H1 (cell line): ENCODE measurements around the gene PAPSS2. TPM values are rescaled to one million over a fixed set of nuclear protein-coding genes. Genes with fewer than 3 reads are reported as not detected.

Experiments
- CTCF ChIA-PET: fragments of 300-600 bp; sonication (Branson Sonifier 250); formaldehyde crosslinking; loops from one replicate; lab custom pipeline; 2021; ENCODE audit not compliant: partially characterized antibody; lab: Charles Lee
- POLR2A ChIA-PET: fragments of 300-600 bp; sonication (Branson Sonifier 250); formaldehyde crosslinking; loops from one replicate; lab custom pipeline; 2021; ENCODE audit warnings: inconsistent platforms; ENCODE audit not compliant: partially characterized antibody; lab: Charles Lee
- DNase-seq, 2 experiments: peaks; one replicate each; pipeline versions ENCODE4 v3.0.0 to v3.0.0-alpha.2; 2010 to 2022; ENCODE audit warnings: low spot score in 2 of 2, low read depth in 1 of 2, mixed read lengths in 1 of 2
- FAIRE-seq: peaks from 2 replicates; lab custom pipeline; 2011; peaks lifted over from hg19 to GRCh38; lab: Jason Lieb, UNC
- H2AFZ ChIP-seq: 2 replicates; pipeline ENCODE4 v1.8.1; 2012; ENCODE audit warnings: low read length, inconsistent platforms
- H2AK5ac ChIP-seq: 2 replicates; pipeline ENCODE4 v1.6.1; 2013; ENCODE audit warnings: low read depth, low read length
- H2BK120ac ChIP-seq: replicated peaks from 2 replicates; pipeline ENCODE3; 2013; ENCODE audit warnings: low read depth, low read length, inconsistent platforms
- H2BK12ac ChIP-seq: 2 replicates; pipeline ENCODE4 v1.6.1; 2013; ENCODE audit warnings: low read depth, low read length
- H2BK15ac ChIP-seq: 2 replicates; pipeline ENCODE4 v1.6.1; 2013; ENCODE audit warnings: low read length
- H2BK20ac ChIP-seq: 2 replicates; pipeline ENCODE4 v1.6.1; 2013; ENCODE audit warnings: low read length
- H2BK5ac ChIP-seq: 2 replicates; pipeline ENCODE4 v1.6.1; 2013; ENCODE audit warnings: low read depth, low read length
- H3K14ac ChIP-seq: 2 replicates; pipeline ENCODE4 v1.6.1; 2013; ENCODE audit warnings: inconsistent platforms; ENCODE audit not compliant: insufficient read length
- H3K18ac ChIP-seq: 2 replicates; pipeline ENCODE4 v1.6.1; 2013; ENCODE audit warnings: low read length; ENCODE audit errors: extremely low read depth
- H3K23ac ChIP-seq: 2 replicates; pipeline ENCODE4 v1.6.1; 2013; ENCODE audit warnings: inconsistent platforms; ENCODE audit not compliant: insufficient read length
- H3K23me2 ChIP-seq: 2 replicates; pipeline ENCODE4 v1.6.1; 2013; ENCODE audit warnings: low read depth, low read length
- H3K27ac ChIP-seq: 2 replicates; pipeline ENCODE4 v1.6.1; 2011; ENCODE audit warnings: low read depth, low read length, inconsistent platforms
- H3K27me3 ChIP-seq, 4 experiments: replicated peaks in 1 of 4; 1 replicate in 1 of 4; 2 replicates in 3 of 4; pipeline versions ENCODE4 v1.6.1 to v1.8.1; 2011 to 2013; ENCODE audit warnings: low read length in 3 of 4, mild to moderate bottlenecking in 3 of 4, inconsistent platforms in 2 of 4, mixed read lengths in 2 of 4, moderate library complexity in 1 of 4; ENCODE audit not compliant: control insufficient read depth in 3 of 4, insufficient read depth in 3 of 4; ENCODE audit errors: extremely low read depth in 1 of 4
- H3K36me3 ChIP-seq, 4 experiments: 2 replicates each; pipeline versions ENCODE4 v1.6.1 to v1.8.1; 2011 to 2013; ENCODE audit warnings: mild to moderate bottlenecking in 4 of 4, low read length in 3 of 4, moderate library complexity in 2 of 4, control low read depth in 1 of 4, inconsistent platforms in 1 of 4; ENCODE audit not compliant: insufficient read depth in 4 of 4, control insufficient read depth in 2 of 4
- H3K4ac ChIP-seq: replicated peaks from 2 replicates; pipeline ENCODE3; 2013; ENCODE audit warnings: low read length, low read depth, mixed read lengths, inconsistent platforms; ENCODE audit not compliant: insufficient read length
- H3K4me1 ChIP-seq, 4 experiments: replicated peaks in 1 of 4; 1 replicate in 1 of 4; 2 replicates in 3 of 4; pipeline versions ENCODE4 v1.6.1 to v1.8.1; 2011 to 2013; ENCODE audit warnings: low read length in 3 of 4, inconsistent platforms in 2 of 4, mixed read lengths in 1 of 4; ENCODE audit not compliant: insufficient read depth in 4 of 4, control insufficient read depth in 3 of 4
- H3K4me2 ChIP-seq, 2 experiments: 2 replicates each; pipeline versions ENCODE4 v1.6.1 to v1.8.1; 2011 to 2013; ENCODE audit warnings: low read depth in 2 of 2, low read length in 2 of 2, control low read depth in 1 of 2, inconsistent platforms in 1 of 2, mild to moderate bottlenecking in 1 of 2; ENCODE audit not compliant: insufficient read depth in 1 of 2
- H3K4me3 ChIP-seq, 4 experiments: fragments of 200-600, 300-600 bp in 1 of 4; sonication (generic), shearing (Covaris generic), sonication (Bioruptor Twin) in 1 of 4; 2 replicates each; pipeline versions ENCODE4 v1.5.1 to v1.8.1; 2011 to 2016; ENCODE audit warnings: low read length in 4 of 4, low read depth in 3 of 4, control low read depth in 2 of 4, inconsistent platforms in 2 of 4, mild to moderate bottlenecking in 2 of 4, mixed read lengths in 1 of 4, moderate library complexity in 1 of 4; ENCODE audit not compliant: insufficient read depth in 2 of 4; ENCODE audit errors: extremely low read depth in 1 of 4
- H3K56ac ChIP-seq: replicated peaks from 2 replicates; pipeline ENCODE3; 2013; ENCODE audit warnings: low read depth, mild to moderate bottlenecking, mixed read lengths, low read length, inconsistent platforms; ENCODE audit not compliant: insufficient read length
- H3K79me1 ChIP-seq: 2 replicates; pipeline ENCODE4 v1.6.1; 2013; ENCODE audit warnings: low read depth, low read length, control low read depth
- H3K79me2 ChIP-seq, 2 experiments: 2 replicates each; pipeline versions ENCODE4 v1.6.1 to v1.8.1; 2012 to 2013; ENCODE audit warnings: low read length in 2 of 2, mild to moderate bottlenecking in 2 of 2, inconsistent platforms in 1 of 2; ENCODE audit not compliant: insufficient read depth in 2 of 2, control insufficient read depth in 1 of 2
- H3K9ac ChIP-seq, 4 experiments: replicated peaks in 1 of 4; 1 replicate in 1 of 4; 2 replicates in 3 of 4; pipeline versions ENCODE4 v1.6.1 to v1.8.1; 2011 to 2013; ENCODE audit warnings: low read depth in 3 of 4, low read length in 3 of 4, control low read depth in 2 of 4, mild to moderate bottlenecking in 2 of 4, moderate library complexity in 2 of 4, inconsistent platforms in 1 of 4; ENCODE audit errors: extremely low read depth in 1 of 4
- H3K9me3 ChIP-seq, 2 experiments: 2 replicates each; pipeline versions ENCODE4 v1.6.1 to v1.8.1; 2012 to 2013; ENCODE audit warnings: mild to moderate bottlenecking in 2 of 2, moderate library complexity in 2 of 2, control low read depth in 1 of 2, inconsistent platforms in 1 of 2, low read depth in 1 of 2, low read length in 1 of 2, mixed read lengths in 1 of 2; ENCODE audit not compliant: insufficient read depth in 2 of 2
- H4K20me1 ChIP-seq, 2 experiments: replicated peaks in 1 of 2; 2 replicates each; pipeline versions ENCODE3 to v1.8.1; 2011 to 2013; ENCODE audit warnings: inconsistent platforms in 2 of 2, low read length in 2 of 2, mild to moderate bottlenecking in 1 of 2; ENCODE audit not compliant: insufficient read depth in 2 of 2, control insufficient read depth in 1 of 2
- H4K5ac ChIP-seq: 2 replicates; pipeline ENCODE4 v1.6.1; 2013; ENCODE audit warnings: low read length, low read depth, mixed read lengths, inconsistent platforms; ENCODE audit not compliant: insufficient read length
- H4K8ac ChIP-seq: 2 replicates; pipeline ENCODE4 v1.8.0; 2013; ENCODE audit warnings: mild to moderate bottlenecking, moderate library complexity, low read length, inconsistent platforms; ENCODE audit not compliant: insufficient read depth; ENCODE audit errors: extremely low read depth
- H4K91ac ChIP-seq: replicated peaks from 2 replicates; pipeline ENCODE3; 2013; ENCODE audit warnings: low read length, mixed read lengths, inconsistent platforms; ENCODE audit not compliant: insufficient read length
- BCL11A ChIP-seq, 2 experiments: IDR thresholded peaks; one replicate each; pipeline ENCODE4 v1.6.1; 2011; ENCODE audit warnings: low read depth in 2 of 2, low read length in 2 of 2, mild to moderate bottlenecking in 2 of 2
- EGR1 ChIP-seq: IDR thresholded peaks from 2 replicates; pipeline ENCODE4 v1.6.1; 2011; ENCODE audit warnings: low read depth, low read length, borderline replicate concordance
- EP300 ChIP-seq, 2 experiments: IDR thresholded peaks; 1 replicate in 1 of 2; 2 replicates in 1 of 2; pipeline ENCODE4 v1.6.1; 2011 to 2012; ENCODE audit warnings: low read depth in 2 of 2, low read length in 2 of 2, mild to moderate bottlenecking in 2 of 2, borderline replicate concordance in 1 of 2, inconsistent platforms in 1 of 2, moderate library complexity in 1 of 2
- KDM5A ChIP-seq: fragments of 200-600 bp; IDR thresholded peaks from 2 replicates; pipeline ENCODE4 v1.7.1; 2012; ENCODE audit warnings: mild to moderate bottlenecking, low read length, inconsistent platforms, mixed read lengths
- POU5F1 ChIP-seq: IDR thresholded peaks from 2 replicates; pipeline ENCODE4 v1.6.1; 2011; ENCODE audit warnings: low read depth, mild to moderate bottlenecking, low read length, moderate library complexity
- RXRA ChIP-seq: IDR thresholded peaks from 2 replicates; pipeline ENCODE4 v1.6.1; 2011; ENCODE audit warnings: low read depth, mild to moderate bottlenecking, low read length, moderate library complexity; ENCODE audit not compliant: insufficient read depth
- SP2 ChIP-seq: IDR thresholded peaks from 2 replicates; pipeline ENCODE4 v1.6.1; 2012; ENCODE audit warnings: mild to moderate bottlenecking, low read length, inconsistent platforms
- SRF ChIP-seq: IDR thresholded peaks from 2 replicates; pipeline ENCODE4 v1.6.1; 2011; ENCODE audit warnings: mild to moderate bottlenecking, low read depth, low read length, moderate library complexity
- ZNF274 ChIP-seq: IDR thresholded peaks from 2 replicates; pipeline ENCODE4 v1.7.0; 2012; ENCODE audit warnings: low read length, borderline replicate concordance; ENCODE audit errors: extremely low read depth
- WGBS, 2 experiments: shearing (Covaris generic) in 1 of 2; methylation state at CpG; one replicate each; pipeline versions ENCODE4 v1.1.6 to v1.1.7; 2013 to 2015; ENCODE audit warnings: low lambda C conversion rate in 2 of 2, mixed read lengths in 2 of 2, inconsistent platforms in 1 of 2, low coverage in 1 of 2, missing lambda C conversion rate in 1 of 2; ENCODE audit not compliant: insufficient replicate concordance in 2 of 2, insufficient coverage in 1 of 2, insufficient read length in 1 of 2; ENCODE audit errors: extremely low coverage in 1 of 2, missing lambda C conversion rate in 1 of 2; 5-methylcytosine and 5-hydroxymethylcytosine counted together
- polyA plus RNA-seq, 7 experiments: library from polyadenylated mRNA; depleted of rRNA in 3 of 7; stranded (reverse) in 5 of 7; unstranded in 2 of 7; fragments of >200 nt in 5 of 7; fragments of 200-250 nt in 2 of 7; gene quantifications; 1 replicate in 5 of 7; 2 replicates in 1 of 7; 4 replicates in 1 of 7; pipeline versions ENCODE4 v1.2.1 to v1.2.3, GENCODE V29; 2011 to 2013; ENCODE audit warnings: missing spikeins in 2 of 7, mixed read lengths in 2 of 7
- total RNA-seq: library from RNA; stranded (reverse); fragmentation: NEBNext Ultra II Directional; extraction: Animal tissue kit (Norgen Biotek cat#: 25700); gene quantifications from 2 replicates; pipeline ENCODE4 v1.2.1, GENCODE V29; 2021
- TF ChIP-seq, protein P1 (sequence below): IDR thresholded peaks from 2 replicates; pipeline ENCODE4 v1.6.1; 2011; ENCODE audit warnings: low read depth, mild to moderate bottlenecking, low read length; ENCODE audit not compliant: insufficient read depth

Gene PAPSS2
- total and polyA plus RNA-seq, 2 of the 8 experiments (the other 6 are each of a cell fraction or from before 2014, with no cell fraction given) = 7.6 to 20.2 TPM

DNA sequence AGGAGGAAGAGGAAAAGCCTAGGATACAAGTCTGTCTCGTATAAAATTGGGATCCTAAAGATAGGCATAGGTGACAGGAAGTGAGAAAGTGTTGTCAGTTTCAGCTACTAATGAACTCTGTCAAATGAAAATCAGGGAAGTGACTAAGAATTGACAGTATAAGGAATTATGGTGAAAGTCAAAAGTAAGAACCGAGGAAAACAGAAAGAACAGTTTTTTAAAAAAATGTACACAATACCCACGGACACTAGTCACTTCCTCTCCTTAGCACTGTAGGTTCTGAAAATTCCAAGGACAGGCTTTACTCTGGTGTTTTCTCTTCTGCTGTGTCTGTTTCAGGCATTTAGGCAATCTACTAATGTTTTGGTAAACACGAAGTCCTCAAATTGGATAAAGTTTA, 116.1 kb downstream of the PAPSS2 start:
- H3K4me3 ChIP-seq = no peak overlapping the region
- H3K27ac ChIP-seq = no peak overlapping the region
- WGBS, 2 experiments = 88% methylated on average over 4 of the region's 4 CpGs; no CpG with 5 or more reads in 1 of the 2 experiments
- H3K4ac ChIP-seq = no peak overlapping the region
- DNase-seq = no peak
- H3K79me1 ChIP-seq = no peaks in the 10 kb centered on the region
- H2BK20ac ChIP-seq = no peak overlapping the region
- no peak overlapping the region for H4K5ac ChIP-seq
- no peak overlapping the region for H4K91ac ChIP-seq
- H2BK120ac ChIP-seq = no peak overlapping the region
- H4K8ac ChIP-seq = no peak overlapping the region
- no peak overlapping the region for H3K14ac ChIP-seq
- no peak for FAIRE-seq
- no peaks in the 10 kb centered on the region for H3K9me3 ChIP-seq
- TF ChIP-seq RXRA = no peak
- no peak for TF ChIP-seq SRF
- no peak for TF ChIP-seq POU5F1
- TF ChIP-seq, protein P1, sequence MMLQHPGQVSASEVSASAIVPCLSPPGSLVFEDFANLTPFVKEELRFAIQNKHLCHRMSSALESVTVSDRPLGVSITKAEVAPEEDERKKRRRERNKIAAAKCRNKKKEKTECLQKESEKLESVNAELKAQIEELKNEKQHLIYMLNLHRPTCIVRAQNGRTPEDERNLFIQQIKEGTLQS = no peak
- TF ChIP-seq EP300 (IDR thresholded peaks at IDR 0.05; ENCODE audit: borderline replicate concordance in 1 of 2, low read depth in 2 of 2, low read length in 2 of 2) = no peak
- TF ChIP-seq KDM5A = no peak
- no peak for TF ChIP-seq BCL11A (IDR thresholded peaks at IDR 0.05; ENCODE audit: low read depth in 2 of 2, low read length in 2 of 2)
- TF ChIP-seq ZNF274 = no peak
- no peak for TF ChIP-seq SP2
- TF ChIP-seq EGR1 = no peak
- H2BK5ac ChIP-seq = no peak overlapping the region
- H3K23ac ChIP-seq = no peak overlapping the region
- H3K4me2 ChIP-seq = no peak overlapping the region
- H3K23me2 ChIP-seq = no peaks in the 10 kb centered on the region
- no peak overlapping the region for H2AK5ac ChIP-seq
- peaks cover 0 to 5% of the 10 kb centered on the region in 2 experiments; a peak in 1 of 4 replicates for H3K79me2 ChIP-seq
- H3K18ac ChIP-seq = no peak overlapping the region
- H2AFZ ChIP-seq = no peak overlapping the region
- H3K4me1 ChIP-seq = no peaks in the 10 kb centered on the region
- no peaks in the 10 kb centered on the region for H3K27me3 ChIP-seq
- H3K56ac ChIP-seq = no peak overlapping the region
- peaks cover 0 to 1% of the 10 kb centered on the region in 2 experiments for H4K20me1 ChIP-seq
- peaks cover 0 to 22% (median 2%) of the 10 kb centered on the region in 4 experiments; a peak in 4 of 8 replicates for H3K36me3 ChIP-seq
- no peak overlapping the region for H3K9ac ChIP-seq
- H2BK15ac ChIP-seq = no peak overlapping the region
- CTCF ChIA-PET = interaction anchor here (1.0 to 1.1 kb wide), 3 partner anchors 17 to 614 kb away, joined by 3 to 5 read pairs (median 4); no protein-coding TSS in a partner anchor
- no peak overlapping the region for H2BK12ac ChIP-seq
- POLR2A ChIA-PET = interaction anchor here (0.6 kb wide), 1 partner anchor 30 kb away, joined by 3 read pairs; no protein-coding TSS in a partner anchor
